Bone marrow (tissue), 2 donors: Measurements from ENCODE around the gene B3GAT3.
A peak's percentile ranks its signal among the peaks of the same experiment; 100 is the strongest.
"Not testable (repeated sequence)": the region's sequence is repeated elsewhere in the genome, so short reads cannot be mapped to it uniquely, and the experiment has no call there.

Experiments
- DNase-seq, 2 donors: peaks; one replicate each; lab custom pipeline; 2025; lab: John Stamatoyannopoulos, UW

The B3GAT3 gene

DNA sequence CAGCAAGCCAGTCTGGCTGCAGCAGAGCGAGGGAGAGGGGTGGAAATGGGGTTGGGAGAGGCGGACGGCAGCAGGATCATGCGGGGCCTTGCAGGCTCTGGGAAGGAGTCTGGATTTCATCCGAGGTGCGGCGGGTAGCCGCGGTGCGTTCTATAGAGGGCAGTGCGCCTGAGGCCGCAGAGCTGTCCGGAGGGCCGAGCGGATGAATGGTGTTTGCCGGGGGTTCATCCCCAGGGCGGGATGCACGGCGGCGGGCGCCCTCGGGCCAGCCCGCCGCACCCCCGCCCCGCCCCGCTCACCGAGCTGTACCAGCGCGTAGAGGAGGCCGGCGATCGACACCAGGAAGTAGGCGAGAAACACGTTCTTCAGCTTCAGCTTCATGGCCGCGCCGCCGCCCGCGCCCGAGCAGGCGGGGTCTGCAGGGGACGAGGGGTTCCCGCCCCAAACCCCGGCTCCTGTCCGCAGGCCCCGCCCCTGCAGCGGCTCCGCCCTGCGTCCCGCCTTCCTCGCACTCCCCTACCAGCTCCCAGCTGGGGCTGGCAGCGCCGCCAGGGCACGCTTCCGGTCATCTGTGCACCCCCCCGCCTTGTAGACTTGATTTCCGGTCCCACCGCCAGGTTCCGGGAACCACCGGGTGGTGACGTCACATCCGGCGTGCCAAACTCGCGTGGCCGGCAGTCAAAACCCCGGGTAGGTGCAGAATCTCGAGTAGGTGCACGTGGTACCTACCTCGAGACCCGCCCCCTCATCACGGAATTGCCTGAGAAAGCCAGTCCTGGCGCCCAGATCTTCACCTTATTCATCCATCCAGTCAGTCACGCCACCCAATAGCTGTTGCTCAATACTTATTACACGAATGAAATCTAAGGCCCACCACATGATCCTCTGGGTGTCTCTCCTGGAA, at the start of gene B3GAT3:
B3GAT3 (minus strand) TSS at position 420 of the 904 bp plus-strand sequence; CDS start at position 381, 39 bp downstream.
- DNase-seq, result peak; percentile 86 to 92

- no peak for DNase-seq
These were observed 49.4 kb upstream of the B3GAT3 start for GRCh38 chr11:62671236-62671607.

GRCh38 chr11:62669420-62670161, 47.8 kb upstream of the B3GAT3 start:
- no peak for DNase-seq

- no peak for DNase-seq
These were observed 45.7 kb upstream of the B3GAT3 start for GRCh38 chr11:62667460-62667859.

DNA sequence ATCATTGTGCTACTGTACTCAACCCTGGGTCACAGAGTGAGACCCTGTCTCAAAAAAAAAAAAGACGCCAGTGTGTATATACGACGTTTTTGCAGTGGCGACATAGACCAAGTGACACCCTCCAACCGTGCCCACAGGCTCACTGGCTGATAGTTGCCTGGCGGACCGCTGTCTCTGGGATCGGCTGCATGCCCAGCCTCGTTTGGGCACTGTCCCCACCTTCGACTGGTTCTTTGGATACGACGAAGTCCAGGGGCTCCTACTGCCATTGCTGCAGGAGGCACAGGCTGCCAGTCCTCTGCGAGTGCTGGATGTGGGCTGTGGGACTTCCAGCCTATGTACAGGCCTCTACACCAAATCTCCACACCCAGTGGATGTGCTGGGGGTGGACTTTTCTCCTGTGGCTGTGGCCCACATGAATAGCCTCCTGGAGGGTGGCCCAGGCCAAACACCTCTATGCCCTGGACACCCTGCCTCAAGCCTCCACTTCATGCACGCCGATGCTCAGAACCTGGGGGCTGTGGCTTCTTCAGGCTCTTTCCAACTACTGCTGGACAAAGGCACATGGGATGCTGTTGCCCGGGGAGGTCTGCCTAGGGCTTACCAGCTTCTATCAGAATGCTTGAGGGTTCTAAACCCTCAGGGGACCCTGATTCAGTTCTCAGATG, 44.6 kb upstream of the B3GAT3 start:
- DNase-seq, result no peak

DNA sequence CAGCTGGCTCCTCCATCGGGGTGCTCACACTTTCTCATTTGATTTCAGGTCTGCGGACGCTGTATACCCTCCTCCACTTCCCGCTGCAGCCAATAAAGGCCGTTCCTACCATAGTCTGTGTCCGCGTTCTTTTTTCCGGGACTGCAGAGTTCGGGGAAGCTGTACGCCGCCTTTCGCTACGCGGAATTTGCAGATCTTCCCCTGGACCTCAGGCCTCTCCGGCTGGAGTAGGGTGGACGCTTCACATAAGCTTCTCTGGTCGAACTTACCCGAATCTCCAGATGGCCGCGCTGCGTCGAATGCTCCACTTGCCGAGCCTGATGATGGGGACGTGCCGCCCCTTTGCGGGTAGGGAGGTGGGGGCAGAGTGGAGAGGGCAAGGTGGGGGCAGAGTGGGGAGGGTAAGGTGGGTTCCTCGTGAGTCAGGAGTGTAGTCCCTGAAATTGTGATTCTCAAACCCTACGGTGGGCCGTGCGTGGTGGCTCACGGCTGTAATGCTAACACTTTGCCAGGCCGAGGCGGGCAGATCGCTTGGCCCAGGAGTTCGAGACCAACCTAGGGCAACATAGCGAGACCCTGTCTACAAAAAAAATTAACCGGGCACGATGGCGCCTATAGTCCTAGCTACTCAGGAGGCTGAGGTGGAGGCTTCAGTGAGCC, 43.9 kb upstream of the B3GAT3 start:
- DNase-seq, result peak in 1 of 2 donors; percentile 54

- peak; percentile 92 to 93 for DNase-seq
These were observed 43.4 kb upstream of the B3GAT3 start, which contains the start of the genes C11orf98 and CSKMT for GRCh38 chr11:62665075-62665598. C11orf98 (minus strand) TSS chr11:62665210; CDS start chr11:62665169, 41 bp downstream. CSKMT (plus strand) TSS chr11:62665312; CDS start chr11:62665880, 568 bp downstream.

GRCh38 chr11:62664405-62665074, 42.8 kb upstream of the B3GAT3 start:
- peak in 1 of 2 donors; percentile 62 for DNase-seq

GRCh38 chr11:62656796-62657429, 35.1 kb upstream of the B3GAT3 start:
- DNase-seq, result no peak

GRCh38 chr11:62654297-62654696, 32.5 kb upstream of the B3GAT3 start:
- peak in 1 of 2 donors; percentile 1 for DNase-seq

GRCh38 chr11:62652161-62653006, 30.6 kb upstream of the B3GAT3 start:
- DNase-seq, result no peak

DNA sequence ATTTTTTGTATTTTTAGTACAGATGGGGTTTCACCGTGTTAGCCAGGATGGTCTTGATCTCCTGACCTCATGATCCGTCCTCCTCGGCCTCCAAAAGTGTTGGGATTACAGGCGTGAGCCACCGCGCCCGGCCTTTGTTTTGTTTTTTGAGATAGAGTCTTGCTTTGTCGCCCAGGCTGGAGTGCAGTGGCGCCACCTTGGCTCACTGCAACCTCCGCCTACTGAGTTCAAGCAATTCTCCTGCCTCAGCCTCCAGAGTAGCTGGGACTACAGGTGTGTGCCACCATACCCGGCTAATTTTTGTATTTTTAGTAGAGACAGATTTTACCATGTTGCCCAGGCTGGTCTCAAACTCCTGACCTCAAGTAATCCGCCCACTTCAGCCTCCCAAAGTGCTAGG, 28.5 kb upstream of the B3GAT3 start:
- DNase-seq, result not testable (repeated sequence)

DNA sequence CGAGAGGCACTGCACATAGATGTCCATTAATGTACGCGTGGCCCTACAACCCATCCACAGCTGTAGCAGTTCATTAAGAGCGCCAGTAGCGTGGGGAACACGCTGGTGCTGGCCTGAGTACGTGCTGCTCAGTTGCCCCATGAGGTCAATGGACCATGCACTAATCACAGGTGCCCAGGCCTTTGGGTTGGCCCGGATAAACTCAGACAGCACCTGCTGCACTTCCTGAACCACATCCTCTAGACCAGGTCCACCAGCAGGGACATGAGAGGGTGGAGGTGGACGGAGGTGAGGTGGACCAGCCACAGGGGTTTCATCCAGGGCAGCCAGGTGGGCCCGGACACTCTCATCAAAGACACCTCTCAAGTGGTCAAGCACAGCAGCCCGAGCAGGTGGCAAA, 27.7 kb upstream of the B3GAT3 start:
- DNase-seq, result no peak

DNA sequence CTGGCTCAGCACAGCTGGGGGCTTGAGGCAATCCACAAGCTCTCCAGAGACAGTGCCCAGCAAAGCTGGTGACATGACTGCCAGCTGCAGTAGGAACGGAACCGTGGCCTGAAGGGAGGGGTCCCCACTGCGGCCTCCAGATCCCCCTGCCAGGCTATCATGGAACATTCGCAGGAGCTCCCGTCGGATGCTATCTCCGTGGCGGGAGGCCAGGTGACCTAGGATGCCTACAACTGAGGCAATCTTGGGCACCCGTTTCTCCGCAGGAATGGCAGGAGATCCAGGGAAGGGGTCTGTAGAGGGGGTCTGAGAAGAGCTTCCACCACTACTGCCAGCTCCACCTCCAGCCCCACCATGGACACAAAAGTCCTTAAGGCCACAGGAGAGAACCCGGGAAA, 27.2 kb upstream of the B3GAT3 start:
- DNase-seq, result no peak

DNA sequence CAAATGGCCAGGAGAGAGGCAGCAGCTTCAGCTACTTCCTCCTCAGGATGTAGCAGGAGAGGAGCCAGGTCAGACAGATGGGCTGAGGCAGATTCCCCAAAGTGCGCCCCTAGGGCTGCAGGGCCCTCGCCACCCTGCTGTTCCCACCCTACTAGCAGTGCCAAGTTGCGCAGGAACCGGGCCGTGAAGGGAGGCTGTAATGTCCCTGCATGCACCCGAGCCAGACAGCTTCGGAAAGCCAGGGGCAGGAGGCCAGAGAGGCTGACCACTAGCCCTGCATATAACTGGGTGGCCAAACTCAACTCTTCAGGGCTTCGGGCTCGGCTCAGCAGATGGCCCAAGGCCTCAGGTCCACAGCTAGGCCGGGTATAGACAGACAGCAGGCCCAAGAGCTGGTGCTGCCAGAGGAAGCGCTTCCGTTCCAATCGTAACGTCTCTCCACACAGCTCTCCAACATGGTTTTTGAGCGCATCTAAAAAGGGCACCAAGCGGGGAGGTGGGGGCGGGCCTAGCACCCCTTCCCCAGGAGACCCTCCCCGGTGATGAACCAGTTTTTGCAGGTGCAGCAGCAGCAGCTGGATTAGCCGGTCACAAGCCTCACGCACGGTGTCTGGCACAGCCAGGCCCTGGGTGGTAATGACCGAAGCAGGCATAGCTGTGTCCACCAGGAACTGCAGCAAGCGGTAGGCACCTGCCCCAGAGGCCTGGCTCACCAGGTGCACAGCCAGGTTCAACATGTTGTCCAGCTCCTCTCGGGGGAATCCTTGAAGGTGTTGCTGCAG, 26.6 kb upstream of the B3GAT3 start:
- no peak for DNase-seq

DNA sequence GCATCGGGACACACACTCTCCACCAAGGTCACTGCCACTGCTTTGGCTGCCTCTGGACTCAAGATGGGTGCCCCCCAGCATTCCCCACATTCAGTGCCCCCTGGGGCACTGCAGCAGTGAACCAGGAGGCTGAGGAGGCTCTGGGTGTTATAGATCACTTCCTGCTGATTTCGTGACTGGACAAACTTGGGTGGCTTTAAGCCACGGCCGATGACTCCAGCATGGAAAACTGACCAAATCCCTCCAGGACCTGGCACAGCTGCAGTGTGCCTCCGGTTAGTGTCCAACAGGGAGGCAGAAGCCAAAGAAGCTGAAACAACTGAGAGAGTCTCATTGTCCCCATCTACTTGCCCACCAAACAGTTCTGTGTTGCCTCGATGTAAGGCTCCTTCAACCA, 25.8 kb upstream of the B3GAT3 start:
- DNase-seq, result no peak

- no peak for DNase-seq
These were observed 25.2 kb upstream of the B3GAT3 start for GRCh38 chr11:62646825-62647608.
